GM19455 (cell line): ENCODE results near the gene VASP.

Experiments used
- ATAC-seq: cut with Tn5 transposase; IDR thresholded peaks from one replicate; pipeline ENCODE4 v1.9.1; 2021; ENCODE audit not compliant: unreplicated experiment

The VASP gene

DNA sequence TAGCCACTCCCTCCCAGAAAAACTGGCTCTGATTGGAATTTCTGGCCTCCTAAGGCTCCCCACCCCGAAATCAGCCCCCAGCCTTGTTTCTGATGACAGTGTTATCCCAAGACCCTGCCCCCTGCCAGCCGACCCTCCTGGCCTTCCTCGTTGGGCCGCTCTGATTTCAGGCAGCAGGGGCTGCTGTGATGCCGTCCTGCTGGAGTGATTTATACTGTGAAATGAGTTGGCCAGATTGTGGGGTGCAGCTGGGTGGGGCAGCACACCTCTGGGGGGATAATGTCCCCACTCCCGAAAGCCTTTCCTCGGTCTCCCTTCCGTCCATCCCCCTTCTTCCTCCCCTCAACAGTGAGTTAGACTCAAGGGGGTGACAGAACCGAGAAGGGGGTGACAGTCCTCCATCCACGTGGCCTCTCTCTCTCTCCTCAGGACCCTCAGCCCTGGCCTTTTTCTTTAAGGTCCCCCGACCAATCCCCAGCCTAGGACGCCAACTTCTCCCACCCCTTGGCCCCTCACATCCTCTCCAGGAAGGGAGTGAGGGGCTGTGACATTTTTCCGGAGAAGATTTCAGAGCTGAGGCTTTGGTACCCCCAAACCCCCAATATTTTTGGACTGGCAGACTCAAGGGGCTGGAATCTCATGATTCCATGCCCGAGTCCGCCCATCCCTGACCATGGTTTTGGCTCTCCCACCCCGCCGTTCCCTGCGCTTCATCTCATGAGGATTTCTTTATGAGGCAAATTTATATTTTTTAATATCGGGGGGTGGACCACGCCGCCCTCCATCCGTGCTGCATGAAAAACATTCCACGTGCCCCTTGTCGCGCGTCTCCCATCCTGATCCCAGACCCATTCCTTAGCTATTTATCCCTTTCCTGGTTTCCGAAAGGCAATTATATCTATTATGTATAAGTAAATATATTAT, 33.3 kb upstream of the VASP start:
- no peak for ATAC-seq

DNA sequence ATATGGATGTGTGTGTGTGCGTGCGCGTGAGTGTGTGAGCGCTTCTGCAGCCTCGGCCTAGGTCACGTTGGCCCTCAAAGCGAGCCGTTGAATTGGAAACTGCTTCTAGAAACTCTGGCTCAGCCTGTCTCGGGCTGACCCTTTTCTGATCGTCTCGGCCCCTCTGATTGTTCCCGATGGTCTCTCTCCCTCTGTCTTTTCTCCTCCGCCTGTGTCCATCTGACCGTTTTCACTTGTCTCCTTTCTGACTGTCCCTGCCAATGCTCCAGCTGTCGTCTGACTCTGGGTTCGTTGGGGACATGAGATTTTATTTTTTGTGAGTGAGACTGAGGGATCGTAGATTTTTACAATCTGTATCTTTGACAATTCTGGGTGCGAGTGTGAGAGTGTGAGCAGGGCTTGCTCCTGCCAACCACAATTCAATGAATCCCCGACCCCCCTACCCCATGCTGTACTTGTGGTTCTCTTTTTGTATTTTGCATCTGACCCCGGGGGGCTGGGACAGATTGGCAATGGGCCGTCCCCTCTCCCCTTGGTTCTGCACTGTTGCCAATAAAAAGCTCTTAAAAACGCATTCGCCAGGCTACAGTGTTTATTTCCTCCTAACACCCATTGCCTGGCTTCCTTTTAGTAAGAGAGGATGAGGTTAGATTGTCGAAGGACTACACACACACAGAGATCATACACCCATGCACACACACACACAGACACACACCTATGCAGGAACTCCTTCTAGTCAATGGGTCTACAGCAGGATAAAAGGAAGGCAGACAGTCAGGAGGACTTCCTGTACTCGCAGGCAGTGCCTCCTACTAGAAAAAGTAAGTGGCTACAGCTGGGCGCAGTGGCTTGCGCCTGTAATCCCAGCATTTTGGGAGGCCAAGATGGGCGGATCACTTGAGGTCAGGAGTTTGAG, 32.4 kb upstream of the VASP start:
- ATAC-seq: no peak

DNA sequence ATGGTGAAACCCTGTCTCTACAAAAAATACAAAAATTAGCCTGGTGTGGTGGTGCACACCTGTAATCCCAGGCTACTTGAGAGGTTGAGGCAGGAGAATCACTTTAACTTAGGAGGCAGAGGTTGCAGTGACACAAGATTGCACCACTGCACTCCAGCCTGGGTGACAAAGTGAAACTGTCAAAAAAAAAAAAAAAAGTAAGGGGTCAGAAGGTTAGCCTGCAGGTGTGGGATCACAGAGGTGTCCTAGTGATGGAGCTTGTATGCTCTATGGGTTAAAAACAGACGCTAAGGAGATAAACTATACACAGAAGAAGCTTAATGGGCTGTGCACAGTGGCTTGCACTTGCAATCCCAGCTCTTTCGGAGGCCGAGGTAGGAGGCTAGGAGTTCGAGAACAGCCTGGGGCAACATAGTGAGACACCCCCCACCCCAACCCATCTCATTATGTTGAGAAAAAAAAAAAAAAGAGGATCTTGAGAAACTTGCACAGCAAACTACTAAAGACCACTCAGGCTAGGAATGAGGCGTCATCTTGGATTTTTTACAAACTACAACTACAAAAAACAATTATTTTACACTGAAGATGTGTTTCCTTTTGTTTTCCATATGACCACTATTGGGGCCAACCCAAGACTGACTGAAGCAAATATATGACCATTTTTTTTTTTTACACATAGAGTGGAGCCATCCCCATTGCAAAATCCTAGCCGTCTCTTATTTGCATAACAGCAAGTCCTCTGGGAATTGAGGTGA, 31.6 kb upstream of the VASP start:
- no peak for ATAC-seq

DNA sequence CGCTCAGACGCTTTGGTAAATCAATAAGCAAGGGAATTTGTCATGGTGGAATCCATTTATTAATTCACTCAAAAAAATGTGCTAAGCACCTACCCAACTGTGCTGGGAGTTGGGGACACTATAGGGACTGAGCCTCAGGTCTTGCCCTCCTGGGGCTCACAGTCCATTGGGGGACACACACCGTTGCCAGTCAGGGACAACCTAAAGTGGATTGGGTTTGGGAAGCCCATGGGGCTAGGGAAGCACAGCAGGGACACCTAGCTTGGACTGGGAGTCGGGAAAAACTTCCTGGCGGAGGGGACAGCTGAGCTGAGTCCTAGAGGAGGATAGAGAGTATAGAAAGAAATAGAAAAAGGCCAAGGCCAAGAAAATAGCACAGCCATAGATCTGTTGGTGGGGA, 31.0 kb upstream of the VASP start:
- no peak for ATAC-seq

DNA sequence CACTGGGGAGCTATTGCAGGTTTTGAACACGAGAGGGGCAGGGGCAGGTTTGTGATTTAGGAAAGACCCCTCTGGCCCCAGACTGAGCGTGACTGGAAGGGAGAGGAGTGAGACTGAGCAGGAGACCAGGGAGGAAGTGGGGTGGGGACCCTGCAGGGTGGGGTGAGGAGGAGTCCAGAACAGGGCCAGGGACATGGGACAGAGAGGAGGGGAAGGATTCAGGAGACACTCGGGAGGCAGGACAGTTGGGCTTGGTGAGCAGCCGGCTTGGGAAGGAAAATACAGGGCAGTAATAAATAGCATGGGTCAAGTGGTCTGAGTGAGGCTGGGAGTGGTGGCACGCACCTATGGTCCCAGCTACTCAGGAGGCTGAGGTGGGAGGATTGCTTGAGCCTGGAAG, 30.1 kb upstream of the VASP start:
- no peak for ATAC-seq

DNA sequence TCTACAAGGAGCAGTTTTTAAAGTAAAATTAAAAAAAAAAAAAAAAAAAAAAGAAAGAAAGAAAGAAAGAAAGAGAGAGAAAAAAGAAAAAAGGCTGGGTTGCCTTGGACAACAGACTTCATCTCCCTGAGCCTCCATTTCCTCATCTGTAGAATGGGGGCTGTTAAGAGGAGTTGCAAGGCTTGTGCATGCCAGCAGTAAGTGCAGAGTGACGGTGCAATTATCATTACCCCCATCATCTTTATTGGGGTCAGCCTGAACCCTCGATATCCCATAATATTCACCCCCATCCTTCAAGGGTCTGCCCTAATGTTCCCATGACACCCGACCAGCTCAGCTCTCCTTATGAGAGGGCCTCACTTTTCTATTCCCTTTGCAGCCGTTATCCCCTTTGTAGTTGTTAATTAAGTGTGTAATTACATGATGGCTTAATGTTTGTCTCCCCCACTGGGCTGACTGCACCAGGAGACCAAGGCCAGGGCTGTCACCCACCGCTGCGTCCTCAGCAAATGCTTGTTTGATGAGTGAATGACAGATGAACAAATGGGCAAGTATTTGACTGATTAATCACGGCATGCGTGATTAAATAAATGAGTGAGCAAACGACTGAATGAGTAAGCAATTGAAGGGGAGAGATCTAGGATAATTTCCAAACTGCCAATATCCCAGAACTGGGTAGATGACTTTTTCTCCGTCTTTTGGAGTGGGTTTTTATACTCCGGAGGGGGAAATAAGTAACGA, 29.4 kb upstream of the VASP start:
- no peak for ATAC-seq

DNA sequence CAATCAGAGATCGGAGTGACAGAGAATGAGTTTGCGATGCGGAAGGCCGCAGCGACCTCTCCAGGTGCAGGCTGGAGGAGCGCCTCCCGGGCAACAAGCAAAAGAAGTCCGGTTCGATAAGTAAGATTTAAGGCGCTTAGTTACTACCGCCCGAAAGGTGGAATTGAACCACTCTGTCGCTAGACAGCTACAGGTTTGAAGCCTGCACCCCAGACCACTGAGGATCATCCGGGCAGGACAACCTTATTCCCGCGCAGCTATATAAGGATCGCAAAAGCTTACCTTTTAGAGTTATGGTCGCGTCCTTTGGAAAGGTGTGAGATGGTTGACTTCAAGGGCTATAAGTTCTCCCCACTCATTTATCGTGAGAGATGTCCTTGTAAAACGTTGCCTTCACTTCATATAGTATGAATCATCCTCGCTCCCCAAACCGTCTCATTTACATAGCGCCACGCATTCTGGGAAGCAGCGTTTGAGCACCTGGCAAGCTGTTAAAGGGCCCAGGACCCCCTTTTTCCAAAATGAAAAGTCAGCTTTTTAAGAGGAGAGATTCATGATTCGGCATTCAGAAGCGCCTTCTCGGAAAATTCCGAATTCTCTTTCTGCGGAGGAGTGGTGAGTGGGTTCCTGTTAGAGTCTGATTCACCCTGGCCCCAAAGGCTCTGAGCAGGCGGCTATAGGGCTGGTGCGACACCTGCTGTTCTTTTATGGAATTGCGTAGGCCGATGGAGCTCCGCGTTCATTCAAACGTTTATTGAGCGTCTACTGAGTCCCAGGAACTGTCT, 28.6 kb upstream of the VASP start:
- peak; percentile 56 for ATAC-seq

DNA sequence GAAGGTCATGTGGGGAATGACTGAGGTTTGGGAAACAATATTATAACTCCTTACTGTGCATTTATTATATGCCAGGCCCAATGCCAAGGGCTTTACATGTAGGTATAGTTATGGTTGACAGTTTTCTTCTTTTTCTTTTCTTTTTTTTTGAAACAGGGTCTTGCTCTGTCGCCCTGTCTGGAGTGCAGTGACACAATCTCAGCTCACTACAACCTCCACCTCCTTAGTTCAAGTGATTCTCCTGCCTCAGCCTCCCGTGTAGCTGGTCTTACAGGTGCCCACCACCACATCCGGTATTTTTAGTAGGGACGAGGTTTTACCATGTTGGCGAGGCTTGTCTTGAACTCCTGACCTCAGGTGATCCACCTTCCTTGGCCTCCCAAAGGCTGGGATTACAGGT, 24.2 kb upstream of the VASP start:
- ATAC-seq: no peak

DNA sequence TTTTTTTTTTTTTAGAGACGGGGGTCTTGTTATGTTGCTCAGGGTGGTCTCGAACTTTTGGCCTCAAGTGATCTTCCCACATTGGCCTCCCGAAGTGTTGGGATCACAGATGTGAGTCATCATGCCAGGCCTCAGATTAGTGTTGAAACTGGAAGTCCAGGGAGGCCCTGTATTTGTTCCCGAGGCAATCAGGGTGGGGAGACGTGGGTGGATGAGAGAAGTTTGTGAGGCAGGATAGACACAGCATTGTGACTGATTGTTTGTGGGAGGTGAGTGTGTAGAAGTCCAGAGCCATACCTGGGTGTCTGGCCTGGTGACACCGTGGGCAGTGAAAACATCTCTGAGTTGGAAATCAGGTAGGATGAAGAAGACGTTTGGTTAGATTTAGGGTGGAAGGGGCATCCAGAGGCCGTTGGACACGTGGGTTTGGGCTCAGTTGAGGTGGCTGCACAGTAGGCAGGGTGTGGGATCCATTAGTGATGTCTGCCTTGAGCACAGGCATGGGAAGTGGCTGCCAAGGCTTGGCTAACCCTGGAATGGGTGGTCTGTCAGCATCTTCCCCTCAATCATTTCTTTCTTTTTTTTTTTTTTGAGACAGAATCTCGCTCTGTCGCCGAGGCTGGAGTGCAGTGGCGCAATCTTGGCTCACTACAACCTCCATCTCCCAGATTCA, 22.9 kb upstream of the VASP start:
- no peak for ATAC-seq

DNA sequence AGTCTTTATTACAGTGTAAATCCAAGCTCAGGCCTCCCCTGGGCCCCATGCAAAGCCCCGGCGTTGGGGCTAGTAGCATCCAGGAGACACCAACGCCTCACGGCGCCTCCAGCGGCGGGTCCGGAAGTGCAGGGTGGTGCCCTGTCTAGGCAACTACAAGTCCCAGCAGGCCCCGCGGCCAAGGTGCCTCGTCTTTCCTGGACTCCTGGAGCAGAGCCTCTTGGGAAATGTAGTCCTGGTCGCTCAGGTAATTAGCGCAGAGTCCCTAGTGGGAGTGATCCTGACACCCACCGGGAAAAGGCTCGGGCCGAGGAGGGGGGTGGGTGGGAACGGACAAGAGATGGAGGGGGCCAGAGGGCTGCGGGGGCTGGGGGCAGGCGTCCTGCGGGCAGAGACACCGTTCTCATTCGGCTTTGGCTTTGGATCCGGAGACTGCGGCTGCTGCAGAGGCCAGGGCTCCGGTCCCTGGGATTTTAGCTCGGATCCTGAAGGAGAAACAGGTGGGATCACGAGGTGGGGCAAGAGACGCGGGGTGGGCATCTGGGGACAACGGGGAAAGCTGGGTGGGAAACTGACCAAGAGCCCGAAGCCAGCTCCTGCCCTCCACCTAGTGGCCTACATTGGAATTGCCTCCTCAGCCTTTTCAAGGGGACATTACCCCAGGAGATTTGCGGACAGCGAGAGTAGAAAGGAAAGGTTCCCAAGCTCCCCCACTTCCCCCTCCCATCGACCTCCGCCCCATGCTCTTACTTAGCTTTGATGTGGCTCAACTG, 21.8 kb upstream of the VASP start:
- peak; percentile 91 for ATAC-seq

DNA sequence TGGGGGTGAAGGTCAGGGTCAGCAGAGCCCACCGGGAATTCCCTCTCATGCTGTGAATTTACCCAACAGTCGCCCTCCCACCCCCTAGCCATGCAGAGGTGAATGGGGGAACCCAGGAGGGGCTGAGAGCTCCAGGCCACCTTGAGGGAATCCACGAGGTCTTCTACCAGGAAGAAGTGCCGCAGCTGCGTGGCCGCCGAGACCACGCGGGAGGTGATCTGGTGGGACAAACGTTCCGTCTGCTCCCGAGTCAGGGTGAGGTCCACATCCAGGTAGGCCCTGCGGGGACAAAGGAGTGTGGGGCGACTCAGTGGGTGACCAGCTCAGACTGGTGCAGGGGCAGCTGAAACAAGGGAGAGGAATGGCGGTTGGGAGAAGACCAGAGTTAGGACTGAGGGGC, 18.6 kb upstream of the VASP start:
- ATAC-seq: no peak

DNA sequence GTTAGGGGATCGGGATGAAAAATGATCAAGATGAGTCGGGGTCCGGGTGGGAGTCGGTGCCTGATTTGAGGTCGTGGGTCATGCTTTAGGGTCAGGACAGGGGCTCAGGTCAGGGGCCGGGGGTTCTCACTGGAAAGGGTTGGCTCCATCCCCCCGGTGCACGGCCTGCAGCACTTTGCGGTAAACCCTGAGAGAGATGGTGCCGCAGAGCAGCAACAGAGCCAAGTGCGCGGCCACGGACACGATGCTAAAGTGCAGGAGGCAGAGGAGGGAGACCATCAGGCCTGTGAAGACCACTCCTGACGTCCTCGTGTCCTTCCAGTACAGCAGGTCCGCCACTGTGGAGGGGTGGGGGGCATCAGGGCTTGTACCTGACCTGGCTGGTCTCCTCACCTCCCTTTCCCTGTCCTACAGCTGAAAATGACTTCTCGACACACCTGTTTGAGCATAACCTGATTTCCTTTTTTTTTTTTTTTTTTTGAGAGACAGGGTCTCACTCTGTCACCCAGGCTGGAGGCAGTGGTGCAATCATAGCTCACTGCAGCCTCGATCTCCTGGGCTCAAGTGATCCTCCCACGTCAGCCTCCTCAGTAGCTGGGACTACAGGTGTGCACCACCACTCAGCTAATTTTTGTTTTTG, 17.9 kb upstream of the VASP start:
- no peak for ATAC-seq

DNA sequence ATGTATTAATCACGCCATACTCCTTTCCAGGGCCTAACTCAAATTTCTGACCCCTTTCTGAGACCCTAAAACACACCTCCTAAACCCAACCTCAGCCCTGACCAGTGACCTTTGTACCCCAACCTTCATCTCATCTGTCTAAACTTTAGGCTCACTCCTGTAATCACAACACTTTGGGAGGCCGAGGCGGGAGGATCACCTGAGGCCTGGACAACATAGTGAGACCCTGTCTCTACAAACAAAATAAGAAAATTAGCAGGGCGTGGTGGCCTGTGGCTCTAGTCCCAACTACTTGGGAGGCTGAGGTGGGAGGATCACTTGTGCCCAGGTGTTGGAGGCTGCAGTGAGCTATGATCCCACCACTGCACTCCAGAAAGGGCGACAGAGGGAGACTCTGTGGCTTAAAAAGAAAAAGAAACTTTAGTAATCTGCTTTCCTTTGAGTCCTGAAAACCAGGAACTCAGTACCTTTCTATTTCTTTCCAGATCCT, 15.1 kb upstream of the VASP start:
- no peak for ATAC-seq

DNA sequence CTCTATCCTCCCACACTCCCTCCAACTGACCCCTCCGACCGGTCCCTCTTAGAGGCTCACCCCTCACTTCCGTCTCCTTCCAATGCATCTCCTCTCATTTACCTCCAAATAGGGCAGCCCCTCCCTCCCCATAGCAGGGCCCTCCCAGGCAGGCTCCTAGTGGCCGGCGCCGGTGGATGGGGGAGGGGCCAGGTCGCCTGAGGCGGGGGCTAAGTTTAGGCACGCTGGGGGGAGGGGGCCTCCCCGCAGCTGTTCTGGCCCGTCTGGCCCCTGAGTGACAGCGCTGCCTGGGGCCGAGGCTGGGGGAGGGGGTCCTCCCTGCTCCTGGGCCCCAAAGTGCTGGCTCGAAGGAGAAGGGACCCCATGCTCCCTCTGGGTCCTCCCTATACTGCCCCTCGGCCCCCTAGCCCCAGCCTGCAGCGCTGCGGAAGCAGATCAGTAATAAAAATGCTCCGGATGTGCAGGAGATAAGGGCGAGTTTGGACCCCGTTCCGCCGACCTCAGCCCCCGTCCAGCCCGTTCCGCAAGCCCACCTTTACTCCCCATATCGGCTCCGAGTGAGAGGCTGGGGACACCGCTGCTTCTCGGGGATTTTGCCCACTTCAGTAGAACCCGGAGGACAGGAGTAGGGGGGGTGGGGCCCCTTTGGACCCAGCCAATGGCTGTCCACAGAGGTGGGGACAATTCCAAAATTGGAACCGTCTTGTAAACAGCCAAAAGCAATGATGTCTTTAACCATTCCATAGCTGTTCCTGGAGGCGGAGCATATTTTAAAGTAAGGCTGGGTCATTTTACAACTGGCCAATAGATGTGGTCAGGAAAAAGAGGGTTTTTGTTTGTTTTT, 14.4 kb upstream of the VASP start:
- ATAC-seq: no peak

DNA sequence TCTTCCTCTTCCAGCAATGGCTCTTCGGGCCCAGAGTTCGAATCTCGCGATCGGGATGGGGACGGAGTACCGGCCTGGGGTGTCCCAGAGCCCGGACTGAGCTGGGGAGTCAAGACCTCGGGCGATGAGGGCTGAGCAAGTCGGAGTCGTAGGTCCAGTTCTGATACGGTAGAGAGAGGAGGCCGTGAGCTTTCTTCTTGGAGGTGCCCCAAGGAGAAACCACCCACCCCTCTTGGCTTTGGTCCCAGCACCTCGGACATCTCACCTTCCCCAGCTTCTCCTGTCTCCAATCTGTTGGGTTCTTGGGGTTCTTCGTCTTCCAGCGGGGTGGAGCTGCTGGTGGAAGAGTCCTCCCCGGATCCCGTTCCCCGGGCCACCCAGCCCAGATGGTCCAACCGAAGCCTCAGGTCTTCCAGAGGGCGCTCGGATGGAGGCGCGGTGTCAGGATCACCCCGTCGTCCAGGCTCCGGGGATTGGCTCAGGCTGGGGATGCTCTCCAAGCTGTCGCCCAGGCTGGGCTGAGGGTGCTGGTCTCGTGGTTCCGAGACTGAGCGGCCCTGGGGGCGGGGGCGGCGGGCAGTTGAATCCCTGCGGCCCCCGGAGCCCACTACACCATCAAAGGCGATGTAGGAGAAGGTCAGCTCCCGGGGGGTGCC, 12.9 kb upstream of the VASP start:
- no peak for ATAC-seq

DNA sequence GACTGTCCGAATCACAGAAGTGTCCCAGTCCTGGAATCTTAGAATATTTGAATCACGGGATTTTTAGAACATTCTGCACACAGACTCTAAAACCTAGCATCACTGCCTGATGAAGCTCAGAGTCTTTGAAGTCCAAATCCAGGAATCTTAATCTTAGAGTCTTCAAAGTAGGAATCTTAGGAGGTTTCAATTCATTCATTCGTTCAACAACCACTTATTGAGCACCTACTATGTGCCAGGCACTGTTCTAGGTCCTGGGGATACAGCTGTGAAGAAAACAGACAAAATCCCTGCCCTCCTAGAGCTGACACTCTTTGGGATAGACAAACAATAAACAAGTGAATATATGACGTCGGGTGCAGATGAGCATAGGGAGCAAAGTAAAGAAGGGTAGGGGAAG, 12.1 kb upstream of the VASP start:
- ATAC-seq: no peak
